ENCODE measurements around the gene SLC30A3. TPM values are rescaled to one million over a fixed set of nuclear protein-coding genes. Genes with fewer than 3 reads are reported as not detected.

Gene SLC30A3
- total RNA-seq, 4 donors from 2014 or later, result 0.44 TPM; not detected in 3

DNA sequence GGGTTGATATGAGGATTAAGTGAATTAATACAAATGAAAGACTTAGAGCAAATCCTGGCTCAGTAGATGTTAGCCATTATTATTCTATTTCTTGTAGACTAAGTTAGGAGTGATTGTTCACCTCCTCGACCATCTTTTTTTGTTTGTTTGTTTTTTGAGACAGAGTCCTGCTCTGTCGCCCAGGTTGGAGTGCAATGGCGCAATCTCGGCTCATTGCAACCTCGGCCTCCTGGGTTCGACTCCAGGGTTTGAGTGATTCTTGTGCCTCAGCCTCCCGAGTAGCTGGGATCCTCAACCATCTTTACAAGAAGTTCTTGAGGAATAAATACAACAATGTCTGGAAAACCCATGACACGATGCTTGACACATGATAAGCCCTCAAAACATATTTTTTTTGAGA lies 32.1 kb upstream of the SLC30A3 start:
- TF ChIP-seq POLR2A (IDR thresholded peaks at IDR 0.05), result no peak
- TF ChIP-seq EP300 (IDR thresholded peaks at IDR 0.05), result no peak
- TF ChIP-seq, protein P1, sequence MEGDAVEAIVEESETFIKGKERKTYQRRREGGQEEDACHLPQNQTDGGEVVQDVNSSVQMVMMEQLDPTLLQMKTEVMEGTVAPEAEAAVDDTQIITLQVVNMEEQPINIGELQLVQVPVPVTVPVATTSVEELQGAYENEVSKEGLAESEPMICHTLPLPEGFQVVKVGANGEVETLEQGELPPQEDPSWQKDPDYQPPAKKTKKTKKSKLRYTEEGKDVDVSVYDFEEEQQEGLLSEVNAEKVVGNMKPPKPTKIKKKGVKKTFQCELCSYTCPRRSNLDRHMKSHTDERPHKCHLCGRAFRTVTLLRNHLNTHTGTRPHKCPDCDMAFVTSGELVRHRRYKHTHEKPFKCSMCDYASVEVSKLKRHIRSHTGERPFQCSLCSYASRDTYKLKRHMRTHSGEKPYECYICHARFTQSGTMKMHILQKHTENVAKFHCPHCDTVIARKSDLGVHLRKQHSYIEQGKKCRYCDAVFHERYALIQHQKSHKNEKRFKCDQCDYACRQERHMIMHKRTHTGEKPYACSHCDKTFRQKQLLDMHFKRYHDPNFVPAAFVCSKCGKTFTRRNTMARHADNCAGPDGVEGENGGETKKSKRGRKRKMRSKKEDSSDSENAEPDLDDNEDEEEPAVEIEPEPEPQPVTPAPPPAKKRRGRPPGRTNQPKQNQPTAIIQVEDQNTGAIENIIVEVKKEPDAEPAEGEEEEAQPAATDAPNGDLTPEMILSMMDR (IDR thresholded peaks at IDR 0.05), result no peak
- no peaks in the 10 kb centered on the region for H3K9me3 ChIP-seq
- H3K36me3 ChIP-seq, result no peaks in the 10 kb centered on the region
- H3K27me3 ChIP-seq, result peaks cover 0 to 14% of the 10 kb centered on the region in 2 donors
- no peak for DNase-seq (ENCODE audit: low spot score in 2 of 2)
- H3K4me3 ChIP-seq, result no peak overlapping the region
- no peak overlapping the region for H3K27ac ChIP-seq
- peaks cover 0 to 6% (median 0%) of the 10 kb centered on the region in 4 donors for H3K4me1 ChIP-seq
- WGBS, 2 donors, result 92% methylated on average over 8 of the region's 8 CpGs

- Histone ChIP-seq H3K4me1 (peaks cover 0 to 6% (median 0%) of the 10 kb centered on the region in 4 donors), H3K4me3 (no peak overlapping the region), H3K9me3 (no peaks in the 10 kb centered on the region), H3K27ac (no peak overlapping the region), H3K36me3 (no peaks in the 10 kb centered on the region), H3K27me3 (peaks cover 0 to 20% of the 10 kb centered on the region in 2 donors)
- WGBS, 2 donors, result 19 to 52% methylated on average over 6 of the region's 6 CpGs
- TF ChIP-seq POLR2A (IDR thresholded peaks at IDR 0.05) (no peak), EP300 (IDR thresholded peaks at IDR 0.05) (no peak)
- TF ChIP-seq, protein P1 (IDR thresholded peaks at IDR 0.05), result no peak
- DNase-seq (ENCODE audit: low spot score in 2 of 2), result no peak
Observed at GRCh38 chr2:27291865-27292264, 29.0 kb upstream of the SLC30A3 start.

DNA sequence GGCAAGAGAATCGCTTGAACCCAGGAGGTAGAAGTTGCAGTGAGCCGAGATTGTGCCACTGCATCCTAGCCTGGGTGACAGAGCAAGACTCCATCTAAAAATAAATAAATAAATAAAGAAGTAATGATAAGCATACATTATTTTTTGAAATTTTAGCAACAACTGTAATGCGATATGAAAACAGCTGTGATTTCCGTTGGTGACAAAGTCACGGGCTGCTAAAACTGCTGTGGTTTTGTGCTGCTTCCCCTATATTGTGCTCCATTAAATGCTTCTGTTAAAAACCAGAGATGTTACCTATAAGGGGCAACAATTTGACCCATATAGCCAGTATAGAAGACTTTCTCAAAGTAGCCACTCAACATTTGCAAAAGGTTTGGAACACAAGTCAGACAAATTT lies 27.7 kb upstream of the SLC30A3 start:
- H3K27me3 ChIP-seq, result peaks cover 0 to 20% of the 10 kb centered on the region in 2 donors
- no peak overlapping the region for H3K27ac ChIP-seq
- WGBS, 2 donors, result 88 to 89% methylated on average over 5 of the region's 5 CpGs
- DNase-seq (ENCODE audit: low spot score in 2 of 2), result no peak
- TF ChIP-seq EP300 (IDR thresholded peaks at IDR 0.05), result no peak
- TF ChIP-seq, protein P1 (IDR thresholded peaks at IDR 0.05), result no peak
- TF ChIP-seq POLR2A (IDR thresholded peaks at IDR 0.05), result no peak
- H3K4me3 ChIP-seq, result no peak overlapping the region
- no peaks in the 10 kb centered on the region for H3K9me3 ChIP-seq
- H3K36me3 ChIP-seq, result no peaks in the 10 kb centered on the region
- H3K4me1 ChIP-seq, result peaks cover 0 to 6% (median 0%) of the 10 kb centered on the region in 4 donors

DNA sequence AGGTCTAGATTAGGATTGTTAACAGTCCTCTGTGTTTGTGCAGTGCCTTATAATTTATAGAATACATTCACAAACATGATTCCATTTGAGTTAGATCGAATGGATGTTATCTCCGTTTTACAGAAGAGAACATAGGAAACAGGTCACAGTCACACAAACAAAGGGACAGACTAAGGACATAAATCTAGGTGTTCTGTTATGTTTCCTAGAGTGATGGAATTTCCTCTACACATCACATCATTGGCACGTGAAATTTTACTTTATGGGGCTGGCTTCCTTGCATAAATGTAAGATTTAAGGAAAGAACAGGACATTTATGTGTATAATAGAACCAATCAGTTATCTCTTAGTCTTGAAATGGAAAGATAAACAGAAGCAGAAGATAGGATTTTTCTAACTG lies 25.8 kb upstream of the SLC30A3 start:
- Histone ChIP-seq H3K9me3 (no peaks in the 10 kb centered on the region), H3K27ac (no peak overlapping the region), H3K4me3 (no peak overlapping the region), H3K36me3 (no peaks in the 10 kb centered on the region), H3K4me1 (peaks cover 0 to 6% (median 0%) of the 10 kb centered on the region in 4 donors), H3K27me3 (peaks cover 0 to 26% of the 10 kb centered on the region in 2 donors)
- no peak for DNase-seq (ENCODE audit: low spot score in 2 of 2)
- TF ChIP-seq EP300 (IDR thresholded peaks at IDR 0.05) (no peak), POLR2A (IDR thresholded peaks at IDR 0.05) (no peak)
- TF ChIP-seq, protein P1 (IDR thresholded peaks at IDR 0.05), result no peak
- WGBS, 2 donors, result 48 to 59% methylated on average over 3 of the region's 3 CpGs

GRCh38 chr2:27285481-27285880 lies 22.6 kb upstream of the SLC30A3 start:
- H3K4me1 ChIP-seq, result peaks cover 0 to 9% (median 5%) of the 10 kb centered on the region in 4 donors
- H3K4me3 ChIP-seq, result no peak overlapping the region
- H3K9me3 ChIP-seq, result no peaks in the 10 kb centered on the region
- no peaks in the 10 kb centered on the region for H3K36me3 ChIP-seq
- no peak overlapping the region for H3K27ac ChIP-seq
- peaks cover 0 to 15% of the 10 kb centered on the region in 2 donors for H3K27me3 ChIP-seq
- no peak for DNase-seq (ENCODE audit: low spot score in 2 of 2)
- TF ChIP-seq, protein P1 (IDR thresholded peaks at IDR 0.05), result no peak
- WGBS, 2 donors, result 74 to 76% methylated on average over 6 of the region's 6 CpGs

Measured in tibial nerve (tissue), 4 donors.